NCI-H2196 treated with DMSO at 0.1 percent for 48 hours (cell line): ENCODE data around the gene ARAP2.

Source experiments
- DNase-seq: peaks from one replicate; lab custom pipeline; 2025; ENCODE audit not compliant: unreplicated experiment; lab: John Stamatoyannopoulos, UW

ARAP2 gene

DNA sequence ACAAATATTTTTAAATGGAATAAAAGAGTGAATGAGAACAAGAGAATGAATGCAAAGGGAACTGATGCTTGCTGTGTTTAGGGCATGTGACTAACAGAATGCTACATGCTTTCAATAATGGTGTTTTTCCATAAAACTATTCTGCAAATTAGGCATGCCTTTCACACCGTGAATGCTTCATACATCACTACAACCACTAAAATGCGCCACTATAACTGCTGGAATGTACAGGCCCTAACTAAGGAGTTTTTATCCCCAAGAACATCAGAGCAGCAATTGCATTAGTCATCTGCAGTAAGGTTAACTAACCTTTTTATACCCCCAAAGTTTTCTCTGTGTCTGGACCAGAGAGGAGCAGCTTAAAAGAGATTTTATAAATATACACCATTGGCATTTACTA lies 190.4 kb downstream of the ARAP2 start:
- DNase-seq = no peak

GRCh38 chr4:36051634-36052033 lies 192.7 kb downstream of the ARAP2 start:
- DNase-seq = no peak

DNA sequence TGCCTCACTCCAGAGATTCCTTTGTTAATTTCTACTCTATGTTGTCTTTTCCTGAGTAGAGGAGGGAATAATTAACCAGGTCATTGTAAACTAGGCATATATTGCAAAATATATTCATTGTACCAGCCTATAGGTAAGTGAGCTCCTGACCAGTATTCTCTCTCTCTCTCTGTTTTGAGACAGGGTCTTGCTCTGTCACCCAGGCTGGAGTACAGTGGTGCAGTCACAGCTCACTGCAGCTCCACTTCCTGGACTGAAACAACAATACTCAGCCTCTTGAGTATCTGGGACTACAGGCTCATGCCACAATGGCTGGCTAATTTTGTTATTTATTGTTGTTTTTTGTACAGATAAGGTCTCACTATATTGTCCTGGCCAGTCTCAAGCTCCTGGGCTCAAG lies 198.3 kb downstream of the ARAP2 start:
- no peak for DNase-seq

DNA sequence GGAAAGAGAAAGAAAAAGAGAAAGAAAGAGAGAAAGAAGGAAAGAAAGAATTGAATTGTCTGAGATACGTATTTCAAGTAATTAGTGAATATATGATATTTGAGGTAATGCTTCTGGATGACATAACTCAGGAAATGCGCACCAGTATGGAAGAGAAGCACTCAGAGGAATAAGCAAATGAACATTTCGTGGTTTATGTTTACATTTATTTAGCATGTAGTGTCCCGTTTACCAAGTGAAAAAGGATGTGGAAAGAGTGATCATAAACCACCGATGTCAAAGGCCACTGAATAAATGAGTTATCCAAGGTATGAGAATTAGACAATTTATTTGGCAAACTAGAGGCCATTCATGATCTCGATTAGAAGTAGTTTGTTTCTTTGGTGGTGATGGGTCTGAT lies 200.4 kb downstream of the ARAP2 start:
- DNase-seq = no peak

GRCh38 chr4:36043241-36043640 lies 201.1 kb downstream of the ARAP2 start:
- no peak for DNase-seq

GRCh38 chr4:36042122-36042970 lies 202.0 kb downstream of the ARAP2 start:
- no peak for DNase-seq

GRCh38 chr4:36041340-36041739 lies 203.0 kb downstream of the ARAP2 start:
- DNase-seq = no peak

GRCh38 chr4:36039026-36039425 lies 205.3 kb downstream of the ARAP2 start:
- DNase-seq = no peak

GRCh38 chr4:36038491-36038890 lies 205.8 kb downstream of the ARAP2 start:
- DNase-seq = no peak

- DNase-seq = no peak
These were observed 207.2 kb downstream of the ARAP2 start for GRCh38 chr4:36037127-36037526.

DNA sequence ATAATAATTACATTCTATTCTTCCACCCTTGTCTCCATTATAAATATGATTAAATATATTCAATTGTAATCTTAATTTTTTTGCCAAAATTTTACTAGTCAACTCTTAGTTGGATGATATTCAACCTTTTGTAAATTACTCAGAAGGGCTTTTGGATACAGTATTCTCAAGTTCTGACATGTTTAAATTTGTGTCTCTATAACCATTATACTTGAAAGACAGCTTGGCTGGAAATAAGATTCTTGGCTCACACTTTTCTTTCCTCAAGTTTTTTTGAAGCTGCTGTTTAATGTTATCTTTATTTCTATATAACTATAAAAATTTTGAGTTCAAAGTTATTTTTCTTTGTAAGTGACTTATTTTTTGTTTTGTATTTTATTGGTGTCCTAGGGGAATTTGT lies 214.4 kb downstream of the ARAP2 start:
- no peak for DNase-seq

DNA sequence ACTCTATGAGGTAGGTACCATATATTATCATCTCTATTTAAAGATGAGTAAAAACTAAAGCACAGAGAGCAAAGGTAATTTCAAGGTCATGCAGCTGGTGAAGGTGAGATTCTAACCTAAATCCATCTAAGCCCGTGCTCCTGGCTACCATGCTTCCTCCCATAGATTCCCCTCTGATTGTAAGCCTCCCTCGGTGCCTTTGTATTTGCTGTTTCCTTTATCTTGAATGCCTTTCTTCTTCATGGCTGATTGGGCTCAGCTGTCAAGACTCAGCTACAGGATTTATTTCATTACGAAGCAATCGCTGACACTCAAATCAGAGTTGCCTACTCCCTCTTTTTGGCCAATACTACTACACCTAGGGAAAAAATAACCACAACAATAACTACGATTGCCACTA lies 217.1 kb downstream of the ARAP2 start:
- DNase-seq = no peak

- no peak for DNase-seq
These were observed 217.9 kb downstream of the ARAP2 start for GRCh38 chr4:36026348-36026880.

DNA sequence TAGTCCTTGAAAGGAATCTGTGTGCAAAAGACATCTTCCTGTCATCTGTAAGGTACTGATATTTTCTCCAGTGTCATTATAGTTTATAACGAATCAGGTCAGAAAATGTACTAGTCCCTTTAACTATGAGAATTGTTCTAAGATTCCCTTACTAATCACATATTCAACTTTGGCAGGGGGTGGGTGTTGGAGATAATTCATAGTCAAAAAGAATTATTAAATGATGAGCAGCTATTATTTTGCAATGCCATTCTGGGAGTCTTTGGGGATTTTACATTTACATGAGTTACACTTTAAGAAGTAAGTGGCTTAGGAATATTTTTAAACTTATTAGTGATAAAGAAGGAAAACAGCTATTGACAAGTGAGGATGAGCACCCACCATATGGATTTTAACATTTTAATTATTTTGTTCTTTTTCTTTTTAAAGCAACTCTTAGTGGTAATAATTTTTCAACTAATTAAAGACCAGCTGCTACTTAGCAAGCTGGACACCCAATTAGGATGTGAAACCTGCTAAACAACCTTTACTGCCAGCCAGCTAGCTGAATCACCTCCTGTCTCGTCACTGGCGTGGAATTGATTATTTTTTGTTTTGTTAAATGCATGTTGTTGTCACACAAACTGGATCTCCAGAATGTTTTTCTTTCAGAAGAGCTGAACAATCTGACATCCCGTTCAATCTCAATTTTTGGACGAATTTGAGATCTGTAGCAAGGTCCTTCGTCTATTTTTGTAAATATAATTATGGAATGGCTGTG lies 219.2 kb downstream of the ARAP2 start:
- no peak for DNase-seq

GRCh38 chr4:36020351-36020750 lies 224.0 kb downstream of the ARAP2 start:
- DNase-seq = no peak
